Measurements from ENCODE around the gene KMT5C.

The KMT5C gene

GRCh38 chr19:55333870-55334269, 5.8 kb upstream of the KMT5C start:
- Histone ChIP-seq H3K9me3 (ENCODE audit: control insufficient read depth in 2 of 2, low read length in 2 of 2) (no peaks in the 10 kb centered on the region), H3K27me3 (ENCODE audit: control insufficient read depth in 2 of 2, insufficient read depth in 2 of 2, low read length in 2 of 2) (no peaks in the 10 kb centered on the region), H3K27ac (ENCODE audit: low read depth in 2 of 2, low read length in 2 of 2) (peak overlapping the region; percentile 79 to 86), H3K36me3 (ENCODE audit: control insufficient read depth in 2 of 2, insufficient read depth in 2 of 2, low read length in 2 of 2) (no peaks in the 10 kb centered on the region), H3K9ac (ENCODE audit: low read depth in 1 of 2, low read length in 2 of 2) (peak overlapping the region in 1 of 2 donors; percentile 51), H3K4me3 (ENCODE audit: low read length in 2 of 2) (peak overlapping the region in 1 of 2 donors; percentile 41), H3K4me1 (ENCODE audit: control insufficient read depth in 2 of 2, insufficient read depth in 2 of 2, low read length in 2 of 2) (peaks cover 9 to 14% of the 10 kb centered on the region in 2 donors)

- Histone ChIP-seq H3K27ac (ENCODE audit: low read depth in 2 of 2, low read length in 2 of 2) (no peak overlapping the region), H3K9ac (ENCODE audit: low read depth in 1 of 2, low read length in 2 of 2) (no peak overlapping the region), H3K4me1 (ENCODE audit: control insufficient read depth in 2 of 2, insufficient read depth in 2 of 2, low read length in 2 of 2) (peaks cover 21 to 25% of the 10 kb centered on the region in 2 donors), H3K36me3 (ENCODE audit: control insufficient read depth in 2 of 2, insufficient read depth in 2 of 2, low read length in 2 of 2) (no peaks in the 10 kb centered on the region), H3K9me3 (ENCODE audit: control insufficient read depth in 2 of 2, low read length in 2 of 2) (no peaks in the 10 kb centered on the region), H3K4me3 (ENCODE audit: low read length in 2 of 2) (no peak overlapping the region), H3K27me3 (ENCODE audit: control insufficient read depth in 2 of 2, insufficient read depth in 2 of 2, low read length in 2 of 2) (no peaks in the 10 kb centered on the region)
These were observed 3.6 kb upstream of the KMT5C start for GRCh38 chr19:55336101-55336500.

GRCh38 chr19:55339889-55340783, 460 bp downstream of the KMT5C start:
- peak overlapping the region; percentile 87 to 96 for H3K9ac ChIP-seq (ENCODE audit: low read depth in 1 of 2, low read length in 2 of 2)
- H3K9me3 ChIP-seq (ENCODE audit: control insufficient read depth in 2 of 2, low read length in 2 of 2), result no peaks in the 10 kb centered on the region
- peaks cover 22 to 25% of the 10 kb centered on the region in 2 donors for H3K4me1 ChIP-seq (ENCODE audit: control insufficient read depth in 2 of 2, insufficient read depth in 2 of 2, low read length in 2 of 2)
- peaks cover 0 to 8% of the 10 kb centered on the region in 2 donors for H3K36me3 ChIP-seq (ENCODE audit: control insufficient read depth in 2 of 2, insufficient read depth in 2 of 2, low read length in 2 of 2)
- peak overlapping the region; percentile 84 to 87 for H3K27ac ChIP-seq (ENCODE audit: low read depth in 2 of 2, low read length in 2 of 2)
- H3K27me3 ChIP-seq (ENCODE audit: control insufficient read depth in 2 of 2, insufficient read depth in 2 of 2, low read length in 2 of 2), result no peaks in the 10 kb centered on the region
- H3K4me3 ChIP-seq (ENCODE audit: low read length in 2 of 2), result peak overlapping the region; percentile 76 to 86

GRCh38 chr19:55340784-55341147, 1.1 kb downstream of the KMT5C start:
- Histone ChIP-seq H3K9me3 (ENCODE audit: control insufficient read depth in 2 of 2, low read length in 2 of 2) (no peaks in the 10 kb centered on the region), H3K4me1 (ENCODE audit: control insufficient read depth in 2 of 2, insufficient read depth in 2 of 2, low read length in 2 of 2) (peaks cover 26 to 29% of the 10 kb centered on the region in 2 donors), H3K4me3 (ENCODE audit: low read length in 2 of 2) (peak overlapping the region; percentile 76 to 86), H3K36me3 (ENCODE audit: control insufficient read depth in 2 of 2, insufficient read depth in 2 of 2, low read length in 2 of 2) (peaks cover 0 to 8% of the 10 kb centered on the region in 2 donors), H3K9ac (ENCODE audit: low read depth in 1 of 2, low read length in 2 of 2) (peak overlapping the region; percentile 87 to 96), H3K27me3 (ENCODE audit: control insufficient read depth in 2 of 2, insufficient read depth in 2 of 2, low read length in 2 of 2) (no peaks in the 10 kb centered on the region), H3K27ac (ENCODE audit: low read depth in 2 of 2, low read length in 2 of 2) (peak overlapping the region; percentile 84 to 87)

GRCh38 chr19:55341171-55341588, 1.5 kb downstream of the KMT5C start:
- Histone ChIP-seq H3K36me3 (ENCODE audit: control insufficient read depth in 2 of 2, insufficient read depth in 2 of 2, low read length in 2 of 2) (peaks cover 0 to 8% of the 10 kb centered on the region in 2 donors), H3K4me3 (ENCODE audit: low read length in 2 of 2) (peak overlapping the region; percentile 76 to 86), H3K4me1 (ENCODE audit: control insufficient read depth in 2 of 2, insufficient read depth in 2 of 2, low read length in 2 of 2) (peaks cover 30 to 33% of the 10 kb centered on the region in 2 donors), H3K27me3 (ENCODE audit: control insufficient read depth in 2 of 2, insufficient read depth in 2 of 2, low read length in 2 of 2) (no peaks in the 10 kb centered on the region), H3K27ac (ENCODE audit: low read depth in 2 of 2, low read length in 2 of 2) (peak overlapping the region; percentile 84 to 87), H3K9ac (ENCODE audit: low read depth in 1 of 2, low read length in 2 of 2) (peak overlapping the region; percentile 87 to 96), H3K9me3 (ENCODE audit: control insufficient read depth in 2 of 2, low read length in 2 of 2) (no peaks in the 10 kb centered on the region)

GRCh38 chr19:55341595-55342531, 2.2 kb downstream of the KMT5C start:
- Histone ChIP-seq H3K9ac (ENCODE audit: low read depth in 1 of 2, low read length in 2 of 2) (peak overlapping the region in 1 of 2 donors; percentile 6), H3K4me1 (ENCODE audit: control insufficient read depth in 2 of 2, insufficient read depth in 2 of 2, low read length in 2 of 2) (peaks cover 30 to 34% of the 10 kb centered on the region in 2 donors), H3K9me3 (ENCODE audit: control insufficient read depth in 2 of 2, low read length in 2 of 2) (no peaks in the 10 kb centered on the region), H3K27me3 (ENCODE audit: control insufficient read depth in 2 of 2, insufficient read depth in 2 of 2, low read length in 2 of 2) (no peaks in the 10 kb centered on the region), H3K27ac (ENCODE audit: low read depth in 2 of 2, low read length in 2 of 2) (no peak overlapping the region), H3K4me3 (ENCODE audit: low read length in 2 of 2) (peak overlapping the region in 1 of 2 donors; percentile 45), H3K36me3 (ENCODE audit: control insufficient read depth in 2 of 2, insufficient read depth in 2 of 2, low read length in 2 of 2) (peaks cover 0 to 8% of the 10 kb centered on the region in 2 donors)

GRCh38 chr19:55344444-55344843, 4.8 kb downstream of the KMT5C start:
- Histone ChIP-seq H3K4me1 (ENCODE audit: control insufficient read depth in 2 of 2, insufficient read depth in 2 of 2, low read length in 2 of 2) (peaks cover 22 to 25% of the 10 kb centered on the region in 2 donors), H3K27me3 (ENCODE audit: control insufficient read depth in 2 of 2, insufficient read depth in 2 of 2, low read length in 2 of 2) (no peaks in the 10 kb centered on the region), H3K9me3 (ENCODE audit: control insufficient read depth in 2 of 2, low read length in 2 of 2) (no peaks in the 10 kb centered on the region), H3K9ac (ENCODE audit: low read depth in 1 of 2, low read length in 2 of 2) (no peak overlapping the region), H3K4me3 (ENCODE audit: low read length in 2 of 2) (no peak overlapping the region), H3K36me3 (ENCODE audit: control insufficient read depth in 2 of 2, insufficient read depth in 2 of 2, low read length in 2 of 2) (peaks cover 0 to 8% of the 10 kb centered on the region in 2 donors), H3K27ac (ENCODE audit: low read depth in 2 of 2, low read length in 2 of 2) (no peak overlapping the region)

- Histone ChIP-seq H3K9me3 (ENCODE audit: control insufficient read depth in 2 of 2, low read length in 2 of 2) (no peaks in the 10 kb centered on the region), H3K4me1 (ENCODE audit: control insufficient read depth in 2 of 2, insufficient read depth in 2 of 2, low read length in 2 of 2) (peaks cover 19 to 25% of the 10 kb centered on the region in 2 donors), H3K36me3 (ENCODE audit: control insufficient read depth in 2 of 2, insufficient read depth in 2 of 2, low read length in 2 of 2) (peaks cover 0 to 8% of the 10 kb centered on the region in 2 donors), H3K4me3 (ENCODE audit: low read length in 2 of 2) (no peak overlapping the region), H3K9ac (ENCODE audit: low read depth in 1 of 2, low read length in 2 of 2) (no peak overlapping the region), H3K27ac (ENCODE audit: low read depth in 2 of 2, low read length in 2 of 2) (no peak overlapping the region), H3K27me3 (ENCODE audit: control insufficient read depth in 2 of 2, insufficient read depth in 2 of 2, low read length in 2 of 2) (no peaks in the 10 kb centered on the region)
These were observed 5.6 kb downstream of the KMT5C start for GRCh38 chr19:55345101-55345817.

GRCh38 chr19:55345818-55346724, 6.4 kb downstream of the KMT5C start:
- H3K9me3 ChIP-seq (ENCODE audit: control insufficient read depth in 2 of 2, low read length in 2 of 2), result no peaks in the 10 kb centered on the region
- no peak overlapping the region for H3K4me3 ChIP-seq (ENCODE audit: low read length in 2 of 2)
- no peaks in the 10 kb centered on the region for H3K27me3 ChIP-seq (ENCODE audit: control insufficient read depth in 2 of 2, insufficient read depth in 2 of 2, low read length in 2 of 2)
- peaks cover 17 to 24% of the 10 kb centered on the region in 2 donors for H3K4me1 ChIP-seq (ENCODE audit: control insufficient read depth in 2 of 2, insufficient read depth in 2 of 2, low read length in 2 of 2)
- peaks cover 0 to 8% of the 10 kb centered on the region in 2 donors for H3K36me3 ChIP-seq (ENCODE audit: control insufficient read depth in 2 of 2, insufficient read depth in 2 of 2, low read length in 2 of 2)
- H3K27ac ChIP-seq (ENCODE audit: low read depth in 2 of 2, low read length in 2 of 2), result no peak overlapping the region
- no peak overlapping the region for H3K9ac ChIP-seq (ENCODE audit: low read depth in 1 of 2, low read length in 2 of 2)

Measured in mucosa of rectum (tissue), 2 donors.